H9 (cell line): ENCODE results near the gene TPP2. TPM values are rescaled to one million over a fixed set of nuclear protein-coding genes. Genes with fewer than 3 reads are reported as not detected.

Source experiments
- DNase-seq: peaks from one replicate; pipeline ENCODE4 v3.0.0-alpha.2; 2017
- H2AFZ ChIP-seq: one replicate; pipeline ENCODE4 v1.6.1; 2013; ENCODE audit warnings: mild to moderate bottlenecking, low read length, control low read depth, moderate library complexity
- H2AK5ac ChIP-seq: 2 replicates; pipeline ENCODE4 v1.6.1; 2013; ENCODE audit warnings: low read length, control low read depth, mixed read lengths; ENCODE audit not compliant: insufficient read length
- H2BK120ac ChIP-seq: one replicate; pipeline ENCODE4 v1.6.1; 2013; ENCODE audit warnings: low read depth, mild to moderate bottlenecking, low read length, control low read depth, inconsistent platforms; ENCODE audit not compliant: poor library complexity, severe bottlenecking
- H2BK12ac ChIP-seq: 2 replicates; pipeline ENCODE4 v1.6.1; 2013; ENCODE audit warnings: low read length, control low read depth, mixed read lengths, low read depth; ENCODE audit not compliant: insufficient read length
- H2BK15ac ChIP-seq: 2 replicates; pipeline ENCODE4 v1.6.1; 2013; ENCODE audit warnings: low read depth, low read length, control low read depth
- H2BK20ac ChIP-seq: one replicate; pipeline ENCODE4 v1.6.1; 2013; ENCODE audit warnings: low read depth, mild to moderate bottlenecking, low read length, control low read depth, inconsistent platforms; ENCODE audit not compliant: poor library complexity, severe bottlenecking
- H2BK5ac ChIP-seq: 2 replicates; pipeline ENCODE4 v1.6.1; 2013; ENCODE audit warnings: low read length, control low read depth, mixed read lengths; ENCODE audit not compliant: insufficient read length
- H3K14ac ChIP-seq: 2 replicates; pipeline ENCODE4 v1.6.1; 2013; ENCODE audit warnings: low read length, control low read depth; ENCODE audit not compliant: insufficient read depth
- H3K18ac ChIP-seq: 2 replicates; pipeline ENCODE4 v1.6.1; 2013; ENCODE audit warnings: low read depth, mild to moderate bottlenecking, mixed read lengths, low read length, control low read depth; ENCODE audit not compliant: insufficient read length
- H3K23ac ChIP-seq: 2 replicates; pipeline ENCODE4 v1.6.1; 2013; ENCODE audit warnings: low read length, control low read depth, mixed read lengths, low read depth; ENCODE audit not compliant: insufficient read length
- H3K23me2 ChIP-seq: 2 replicates; pipeline ENCODE4 v1.6.1; 2013; ENCODE audit warnings: low read depth, mild to moderate bottlenecking, mixed read lengths, low read length, control low read depth; ENCODE audit not compliant: insufficient read length, poor library complexity, severe bottlenecking
- H3K27ac ChIP-seq: 2 replicates; pipeline ENCODE4 v1.5.1; 2013; ENCODE audit warnings: low read length, control low read depth, mixed read lengths, low read depth; ENCODE audit not compliant: insufficient read length
- H3K27me3 ChIP-seq: 2 replicates; pipeline ENCODE4 v1.6.1; 2013; ENCODE audit warnings: low read length, control low read depth, inconsistent platforms; ENCODE audit not compliant: insufficient read depth
- H3K4ac ChIP-seq: 2 replicates; pipeline ENCODE4 v1.6.1; 2013; ENCODE audit warnings: low read depth, mild to moderate bottlenecking, control low read depth, inconsistent platforms, low read length, moderate library complexity
- H3K4me1 ChIP-seq: 2 replicates; pipeline ENCODE4 v1.6.1; 2013; ENCODE audit warnings: low read length, control low read depth, inconsistent platforms; ENCODE audit not compliant: insufficient read depth
- H3K4me2 ChIP-seq: 2 replicates; pipeline ENCODE4 v1.6.1; 2013; ENCODE audit warnings: low read length, control low read depth, mixed read lengths; ENCODE audit not compliant: insufficient read length, insufficient read depth
- H3K56ac ChIP-seq: 2 replicates; pipeline ENCODE4 v1.6.1; 2013; ENCODE audit warnings: low read depth, mild to moderate bottlenecking, mixed read lengths, low read length, control low read depth; ENCODE audit not compliant: insufficient read length
- H3K79me1 ChIP-seq: 2 replicates; pipeline ENCODE4 v1.6.1; 2013; ENCODE audit warnings: low read depth, mild to moderate bottlenecking, moderate library complexity, low read length, control low read depth, inconsistent platforms; ENCODE audit not compliant: insufficient read depth, poor library complexity, severe bottlenecking
- H3K79me2 ChIP-seq: 2 replicates; pipeline ENCODE4 v1.6.1; 2013; ENCODE audit warnings: low read length, control low read depth, inconsistent platforms; ENCODE audit not compliant: insufficient read depth
- H3K9ac ChIP-seq: 2 replicates; pipeline ENCODE4 v1.6.1; 2013; ENCODE audit warnings: low read length, control low read depth, mixed read lengths; ENCODE audit not compliant: insufficient read length; ENCODE audit errors: extremely low read depth
- H3K9me3 ChIP-seq: one replicate; pipeline ENCODE4 v1.6.1; 2013; ENCODE audit warnings: low read depth, low read length, inconsistent platforms; ENCODE audit not compliant: control insufficient read depth
- H3T11ph ChIP-seq: one replicate; pipeline ENCODE4 v1.6.1; 2013; ENCODE audit warnings: mild to moderate bottlenecking, low read length, control low read depth, inconsistent platforms
- H4K20me1 ChIP-seq: one replicate; pipeline ENCODE4 v1.6.1; 2013; ENCODE audit not compliant: control insufficient read depth, insufficient read length, insufficient read depth
- H4K5ac ChIP-seq: 2 replicates; pipeline ENCODE4 v1.6.1; 2013; ENCODE audit warnings: low read depth, mild to moderate bottlenecking, mixed read lengths, low read length, control low read depth; ENCODE audit not compliant: insufficient read length
- H4K8ac ChIP-seq: replicated peaks from 2 replicates; pipeline ENCODE4 v1.6.1; 2013; ENCODE audit warnings: low read length, control low read depth, mixed read lengths, low read depth; ENCODE audit not compliant: insufficient read length
- H4K91ac ChIP-seq: 2 replicates; pipeline ENCODE4 v1.6.1; 2013; ENCODE audit warnings: low read depth, mild to moderate bottlenecking, moderate library complexity, mixed read lengths, low read length, control low read depth; ENCODE audit not compliant: insufficient read length
- H3K27ac Mint-ChIP-seq, 3 experiments: 2 replicates in 2 of 3; 3 replicates in 1 of 3; pipeline ENCODE4 v1.8.0; 2020 to 2021; ENCODE audit warnings: mixed read lengths in 3 of 3, mild to moderate bottlenecking in 1 of 3, moderate library complexity in 1 of 3
- H3K27me3 Mint-ChIP-seq: 2 replicates; pipeline ENCODE4 v1.8.0; 2021; ENCODE audit warnings: low read depth, mild to moderate bottlenecking, moderate library complexity, mixed read lengths
- H3K36me3 Mint-ChIP-seq, 3 experiments: 2 replicates in 2 of 3; 3 replicates in 1 of 3; pipeline ENCODE4 v1.8.0; 2020 to 2021; ENCODE audit warnings: low read depth in 3 of 3, mixed read lengths in 3 of 3; ENCODE audit not compliant: insufficient read depth in 1 of 3
- H3K4me1 Mint-ChIP-seq, 2 experiments: 2 replicates each; pipeline ENCODE4 v1.8.0; 2020; ENCODE audit warnings: mixed read lengths in 2 of 2
- H3K4me3 Mint-ChIP-seq, 2 experiments: 2 replicates in 1 of 2; 3 replicates in 1 of 2; pipeline ENCODE4 v1.8.0; 2020 to 2021; ENCODE audit warnings: mild to moderate bottlenecking in 2 of 2, mixed read lengths in 2 of 2, moderate library complexity in 1 of 2
- H3K9me3 Mint-ChIP-seq, 2 experiments: 2 replicates in 1 of 2; 3 replicates in 1 of 2; pipeline ENCODE4 v1.8.0; 2020; ENCODE audit warnings: mild to moderate bottlenecking in 2 of 2, mixed read lengths in 2 of 2, moderate library complexity in 1 of 2
- WGBS: extraction: QIAGEN DNeasy Blood & Tissue Kit; methylation state at CpG from one replicate; pipeline ENCODE4 v1.1.7; 2013; ENCODE audit warnings: missing lambda C conversion rate, low lambda C conversion rate, mixed read lengths; ENCODE audit not compliant: insufficient read length; ENCODE audit errors: extremely low coverage; 5-methylcytosine and 5-hydroxymethylcytosine counted together
- total RNA-seq: library from RNA; stranded (reverse); gene quantifications from 2 replicates; pipeline ENCODE4 v1.2.1, GENCODE V29; 2021
- TF ChIP-seq, protein P1 (sequence below): fragments of 200-600 bp; sonication (generic); conservative IDR thresholded peaks from 3 replicates; pipeline ENCODE4 v1.8.0; 2021; ENCODE audit warnings: antibody characterized with exemption, mild to moderate bottlenecking

The TPP2 gene
- total RNA-seq, 1 experiment from 2014 or later: 63.5 TPM

DNA sequence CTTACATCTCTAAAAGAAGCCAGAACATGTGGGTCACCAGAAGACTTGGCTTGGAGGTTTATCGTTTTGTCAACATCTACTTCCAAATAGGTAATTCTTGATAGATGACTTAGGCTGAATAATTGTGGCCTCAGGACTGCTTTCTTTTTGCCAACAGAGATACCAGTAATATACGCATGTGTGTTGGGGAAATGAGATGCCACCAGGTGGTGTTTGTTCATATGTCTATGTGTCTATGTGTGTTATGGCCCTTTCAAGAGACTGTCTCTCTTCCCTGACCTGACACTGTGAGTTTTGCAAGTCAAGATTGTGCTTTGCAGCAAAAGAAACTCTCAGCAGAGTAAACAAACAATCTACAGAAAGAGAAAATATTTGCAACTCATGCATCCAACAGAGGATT is 129.6 kb downstream of the TPP2 start:
- no peak overlapping the region for H2AFZ ChIP-seq

More for the DNA sequence above, 129.6 kb downstream of the TPP2 start:
- Histone ChIP-seq H2BK20ac (no peak overlapping the region), H2BK120ac (no peak overlapping the region), H3K27ac (no peak overlapping the region), H2BK15ac (no peak overlapping the region), H2AK5ac (no peak overlapping the region), H3K4me2 (no peak overlapping the region), H3K4me1 (no peaks in the 10 kb centered on the region), H2BK5ac (no peak overlapping the region), H3K23me2 (no peaks in the 10 kb centered on the region), H3K23ac (no peak overlapping the region), H4K91ac (no peak overlapping the region), H3K9me3 (no peaks in the 10 kb centered on the region), H2BK12ac (no peak overlapping the region), H3K79me2 (no peaks in the 10 kb centered on the region), H3K18ac (no peak overlapping the region), H3K27me3 (no peaks in the 10 kb centered on the region), H3K14ac (no peak overlapping the region), H4K8ac (no peak overlapping the region), H3K56ac (no peak overlapping the region), H3K4ac (no peak overlapping the region), H3K79me1 (no peaks in the 10 kb centered on the region), H4K5ac (no peak overlapping the region), H4K20me1 (no peaks in the 10 kb centered on the region), H3T11ph (no peak overlapping the region), H3K9ac (no peak overlapping the region)
- Mint-ChIP-seq H3K9me3 (no peaks in the 10 kb centered on the region; a peak in 1 of 5 replicates), H3K36me3 (no peaks in the 10 kb centered on the region), H3K4me3 (no peak overlapping the region), H3K4me1 (no peaks in the 10 kb centered on the region), H3K27ac (no peak overlapping the region), H3K27me3 (no peaks in the 10 kb centered on the region; the same call in 1 of the 2 replicates)
- TF ChIP-seq, protein P1, sequence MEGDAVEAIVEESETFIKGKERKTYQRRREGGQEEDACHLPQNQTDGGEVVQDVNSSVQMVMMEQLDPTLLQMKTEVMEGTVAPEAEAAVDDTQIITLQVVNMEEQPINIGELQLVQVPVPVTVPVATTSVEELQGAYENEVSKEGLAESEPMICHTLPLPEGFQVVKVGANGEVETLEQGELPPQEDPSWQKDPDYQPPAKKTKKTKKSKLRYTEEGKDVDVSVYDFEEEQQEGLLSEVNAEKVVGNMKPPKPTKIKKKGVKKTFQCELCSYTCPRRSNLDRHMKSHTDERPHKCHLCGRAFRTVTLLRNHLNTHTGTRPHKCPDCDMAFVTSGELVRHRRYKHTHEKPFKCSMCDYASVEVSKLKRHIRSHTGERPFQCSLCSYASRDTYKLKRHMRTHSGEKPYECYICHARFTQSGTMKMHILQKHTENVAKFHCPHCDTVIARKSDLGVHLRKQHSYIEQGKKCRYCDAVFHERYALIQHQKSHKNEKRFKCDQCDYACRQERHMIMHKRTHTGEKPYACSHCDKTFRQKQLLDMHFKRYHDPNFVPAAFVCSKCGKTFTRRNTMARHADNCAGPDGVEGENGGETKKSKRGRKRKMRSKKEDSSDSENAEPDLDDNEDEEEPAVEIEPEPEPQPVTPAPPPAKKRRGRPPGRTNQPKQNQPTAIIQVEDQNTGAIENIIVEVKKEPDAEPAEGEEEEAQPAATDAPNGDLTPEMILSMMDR: no peak
- WGBS: no CpG with 5 or more reads among the region's 2 CpGs
- no peak for DNase-seq

Other genes starting within 250 kb of the TPP2 start
- 0.22 TPM in 2 replicates for gene FGF14, start 194.9 kb upstream of the TPP2 start, total RNA-seq
- gene METTL21C, start 98.1 kb downstream of the TPP2 start, total RNA-seq: not detected in 2 replicates
- 13.1 TPM in 2 replicates for gene TEX30, start 176.8 kb downstream of the TPP2 start, total RNA-seq
- gene POGLUT2, start 202.0 kb downstream of the TPP2 start, total RNA-seq: 23.1 and 23.5 TPM in 2 replicates
- 5.3 and 9.0 TPM in 2 replicates for gene BIVM, start 202.1 kb downstream of the TPP2 start, total RNA-seq
- gene ERCC5, start 249.0 kb downstream of the TPP2 start, total RNA-seq: 26.3 and 26.8 TPM in 2 replicates